ENCODE measurements around the gene SERPINB7. TPM values are rescaled to one million over a fixed set of nuclear protein-coding genes. Genes with fewer than 3 reads are reported as not detected.

SERPINB7 gene
- polyA plus RNA-seq, 1 donor from 2014 or later, result not detected

- Histone ChIP-seq H3K27ac (ENCODE audit: low read length) (no peak overlapping the region), H3K4me3 (ENCODE audit: low read length) (no peak overlapping the region), H3K79me2 (replicated peaks; ENCODE audit: insufficient read depth, low read length) (no peaks in the 10 kb centered on the region), H3K27me3 (ENCODE audit: insufficient read depth, low read depth, low read length) (no peaks in the 10 kb centered on the region), H3K9me3 (ENCODE audit: low read length) (no peaks in the 10 kb centered on the region), H4K20me1 (ENCODE audit: insufficient read depth) (no peaks in the 10 kb centered on the region), H3K9ac (ENCODE audit: low read length) (no peak overlapping the region), H3F3A (ENCODE audit: insufficient read depth, low read length, poor library complexity, severe bottlenecking) (no peaks in the 10 kb centered on the region), H3K36me3 (ENCODE audit: insufficient read depth, low read length) (no peaks in the 10 kb centered on the region), H3K4me2 (ENCODE audit: low read length) (no peak overlapping the region), H3K9me2 (ENCODE audit: insufficient read depth, low read length) (no peaks in the 10 kb centered on the region), H2AFZ (ENCODE audit: low read depth, low read length) (no peak overlapping the region)
- no peak for TF ChIP-seq EP300 (conservative IDR thresholded peaks at IDR 0.05; ENCODE audit: poor library complexity, severe bottlenecking)
- TF ChIP-seq EZH2 (IDR thresholded peaks at IDR 0.05; ENCODE audit: borderline replicate concordance, insufficient read depth, low read length, poor library complexity, severe bottlenecking), result no peak
- TF ChIP-seq, protein P1, sequence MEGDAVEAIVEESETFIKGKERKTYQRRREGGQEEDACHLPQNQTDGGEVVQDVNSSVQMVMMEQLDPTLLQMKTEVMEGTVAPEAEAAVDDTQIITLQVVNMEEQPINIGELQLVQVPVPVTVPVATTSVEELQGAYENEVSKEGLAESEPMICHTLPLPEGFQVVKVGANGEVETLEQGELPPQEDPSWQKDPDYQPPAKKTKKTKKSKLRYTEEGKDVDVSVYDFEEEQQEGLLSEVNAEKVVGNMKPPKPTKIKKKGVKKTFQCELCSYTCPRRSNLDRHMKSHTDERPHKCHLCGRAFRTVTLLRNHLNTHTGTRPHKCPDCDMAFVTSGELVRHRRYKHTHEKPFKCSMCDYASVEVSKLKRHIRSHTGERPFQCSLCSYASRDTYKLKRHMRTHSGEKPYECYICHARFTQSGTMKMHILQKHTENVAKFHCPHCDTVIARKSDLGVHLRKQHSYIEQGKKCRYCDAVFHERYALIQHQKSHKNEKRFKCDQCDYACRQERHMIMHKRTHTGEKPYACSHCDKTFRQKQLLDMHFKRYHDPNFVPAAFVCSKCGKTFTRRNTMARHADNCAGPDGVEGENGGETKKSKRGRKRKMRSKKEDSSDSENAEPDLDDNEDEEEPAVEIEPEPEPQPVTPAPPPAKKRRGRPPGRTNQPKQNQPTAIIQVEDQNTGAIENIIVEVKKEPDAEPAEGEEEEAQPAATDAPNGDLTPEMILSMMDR (IDR thresholded peaks at IDR 0.05; ENCODE audit: poor library complexity, severe bottlenecking), result no peak
- no peak for TF ChIP-seq SMC3 (conservative IDR thresholded peaks at IDR 0.05; ENCODE audit: poor library complexity)
- no peak for TF ChIP-seq TAF1 (IDR thresholded peaks at IDR 0.05; ENCODE audit: low read depth)
- TF ChIP-seq RAD21 (conservative IDR thresholded peaks at IDR 0.05), result no peak
- TF ChIP-seq REST (IDR thresholded peaks at IDR 0.05; ENCODE audit: borderline replicate concordance), result no peak
- TF ChIP-seq MXI1 (conservative IDR thresholded peaks at IDR 0.05; ENCODE audit: poor library complexity, severe bottlenecking), result no peak
- no peak for TF ChIP-seq POLR2AphosphoS5 (IDR thresholded peaks at IDR 0.05)
These were observed 44.6 kb downstream of the SERPINB7 start for GRCh38 chr18:63819786-63820185.

DNA sequence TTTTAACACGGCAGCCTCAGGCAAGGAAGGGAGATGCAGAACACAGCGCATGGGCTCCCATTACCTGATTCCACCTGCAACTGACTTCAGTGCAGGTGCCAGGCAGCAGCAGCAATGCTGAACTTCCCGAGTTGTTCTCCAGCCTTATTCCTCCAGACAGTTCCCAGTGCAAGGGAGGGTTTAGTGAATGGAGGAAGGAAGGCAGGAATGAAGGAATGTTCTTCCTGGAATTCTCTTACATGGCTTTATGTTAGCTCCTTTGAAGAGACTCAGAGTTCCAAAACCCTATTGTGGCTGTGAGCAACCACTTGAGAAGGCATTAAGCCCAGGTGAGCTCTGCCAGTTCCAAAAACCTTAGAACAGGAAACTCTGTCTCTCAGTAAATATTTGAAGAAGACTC lies 45.5 kb downstream of the SERPINB7 start:
- Histone ChIP-seq H3K9me2 (ENCODE audit: insufficient read depth, low read length) (no peaks in the 10 kb centered on the region), H3K4me2 (ENCODE audit: low read length) (no peak overlapping the region)
- no peak for TF ChIP-seq REST (IDR thresholded peaks at IDR 0.05; ENCODE audit: borderline replicate concordance)
- TF ChIP-seq, protein P1 (IDR thresholded peaks at IDR 0.05; ENCODE audit: poor library complexity, severe bottlenecking), result no peak
- TF ChIP-seq POLR2AphosphoS5 (IDR thresholded peaks at IDR 0.05), result no peak
- TF ChIP-seq SMC3 (conservative IDR thresholded peaks at IDR 0.05; ENCODE audit: poor library complexity), result no peak
- TF ChIP-seq MXI1 (conservative IDR thresholded peaks at IDR 0.05; ENCODE audit: poor library complexity, severe bottlenecking), result no peak
- TF ChIP-seq TAF1 (IDR thresholded peaks at IDR 0.05; ENCODE audit: low read depth), result no peak
- TF ChIP-seq EP300 (conservative IDR thresholded peaks at IDR 0.05; ENCODE audit: poor library complexity, severe bottlenecking), result no peak

More for the DNA sequence above, 45.5 kb downstream of the SERPINB7 start:
- Histone ChIP-seq H3K27me3 (ENCODE audit: insufficient read depth, low read depth, low read length) (no peaks in the 10 kb centered on the region), H3K79me2 (replicated peaks; ENCODE audit: insufficient read depth, low read length) (no peaks in the 10 kb centered on the region), H3K9ac (ENCODE audit: low read length) (no peak overlapping the region), H2AFZ (ENCODE audit: low read depth, low read length) (no peak overlapping the region), H3K27ac (ENCODE audit: low read length) (no peak overlapping the region), H3F3A (ENCODE audit: insufficient read depth, low read length, poor library complexity, severe bottlenecking) (no peaks in the 10 kb centered on the region), H3K4me3 (ENCODE audit: low read length) (no peak overlapping the region), H3K9me3 (ENCODE audit: low read length) (no peaks in the 10 kb centered on the region), H4K20me1 (ENCODE audit: insufficient read depth) (no peaks in the 10 kb centered on the region), H3K36me3 (ENCODE audit: insufficient read depth, low read length) (no peaks in the 10 kb centered on the region)
